Panc1 (cell line): ENCODE results near the gene PPP1R14C.

ENCODE experiments used
- SIN3A ChIP-seq: IDR thresholded peaks from 2 replicates; pipeline ENCODE4 v1.6.1; 2012; ENCODE audit warnings: low read depth, mild to moderate bottlenecking, low read length, moderate library complexity, borderline replicate concordance; ENCODE audit not compliant: insufficient read depth
- TF ChIP-seq, protein P1 (sequence below): fragments of 450-650 bp; IDR thresholded peaks from 2 replicates; pipeline ENCODE4 v1.5.1; 2017; ENCODE audit warnings: mild to moderate bottlenecking

DNA sequence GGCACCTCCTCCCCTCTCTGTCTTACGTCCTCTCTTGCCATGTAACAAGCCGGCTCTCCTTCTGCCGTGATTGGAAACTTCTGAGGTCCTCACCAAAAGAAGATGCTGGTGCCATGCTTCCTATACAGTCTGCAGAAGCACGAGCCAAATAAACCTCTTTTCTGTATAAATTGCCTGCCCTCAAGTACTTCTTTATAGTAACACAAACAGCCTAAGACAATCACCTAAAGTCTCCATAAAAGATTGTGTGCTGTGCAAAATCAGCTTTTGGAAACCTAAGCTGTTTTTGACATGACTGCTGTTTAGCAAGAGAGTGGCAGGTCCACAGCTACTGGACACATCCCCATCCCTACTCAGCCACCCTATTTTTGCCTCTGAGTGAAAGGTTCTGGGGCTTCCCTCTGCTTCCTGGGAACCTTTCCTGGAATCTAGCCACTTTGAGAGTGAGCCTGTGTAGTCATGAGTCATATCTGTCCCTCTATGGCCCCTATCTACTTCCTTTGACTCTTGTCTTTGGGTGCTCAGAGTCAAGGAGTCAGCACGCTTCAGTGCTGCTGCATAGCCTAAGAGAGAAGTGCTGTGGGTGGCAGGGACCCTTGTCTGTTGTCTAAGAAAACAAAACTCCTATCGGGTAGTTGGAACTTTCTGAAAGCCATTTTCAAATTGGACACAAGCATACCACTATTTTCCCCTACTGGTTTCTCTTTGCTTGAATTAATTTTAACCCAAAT is 110.0 kb downstream of the PPP1R14C start:
- TF ChIP-seq, protein P1, sequence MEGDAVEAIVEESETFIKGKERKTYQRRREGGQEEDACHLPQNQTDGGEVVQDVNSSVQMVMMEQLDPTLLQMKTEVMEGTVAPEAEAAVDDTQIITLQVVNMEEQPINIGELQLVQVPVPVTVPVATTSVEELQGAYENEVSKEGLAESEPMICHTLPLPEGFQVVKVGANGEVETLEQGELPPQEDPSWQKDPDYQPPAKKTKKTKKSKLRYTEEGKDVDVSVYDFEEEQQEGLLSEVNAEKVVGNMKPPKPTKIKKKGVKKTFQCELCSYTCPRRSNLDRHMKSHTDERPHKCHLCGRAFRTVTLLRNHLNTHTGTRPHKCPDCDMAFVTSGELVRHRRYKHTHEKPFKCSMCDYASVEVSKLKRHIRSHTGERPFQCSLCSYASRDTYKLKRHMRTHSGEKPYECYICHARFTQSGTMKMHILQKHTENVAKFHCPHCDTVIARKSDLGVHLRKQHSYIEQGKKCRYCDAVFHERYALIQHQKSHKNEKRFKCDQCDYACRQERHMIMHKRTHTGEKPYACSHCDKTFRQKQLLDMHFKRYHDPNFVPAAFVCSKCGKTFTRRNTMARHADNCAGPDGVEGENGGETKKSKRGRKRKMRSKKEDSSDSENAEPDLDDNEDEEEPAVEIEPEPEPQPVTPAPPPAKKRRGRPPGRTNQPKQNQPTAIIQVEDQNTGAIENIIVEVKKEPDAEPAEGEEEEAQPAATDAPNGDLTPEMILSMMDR = no peak
- TF ChIP-seq SIN3A = no peak
